Measurements from ENCODE around the gene SHB. TPM values are rescaled to one million over a fixed set of nuclear protein-coding genes. Genes with fewer than 3 reads are reported as not detected.

Gene SHB
- total RNA-seq, 2 donors from 2014 or later, result 53.2 to 54.8 TPM

- peaks cover 15% of the 10 kb centered on the region for H3K4me1 ChIP-seq (replicated peaks)
- H3K9me3 ChIP-seq, result no peaks in the 10 kb centered on the region
- TF ChIP-seq CTCF (IDR thresholded peaks at IDR 0.05) (no peak), POLR2AphosphoS5 (IDR thresholded peaks at IDR 0.05) (peak; percentile 39)
- peak overlapping the region in 1 of 2 donors; percentile 4 for H3K27ac ChIP-seq
- H3K27me3 ChIP-seq (replicated peaks; ENCODE audit: insufficient read depth), result no peaks in the 10 kb centered on the region
- H3K4me3 ChIP-seq, result no peak overlapping the region
- intact Hi-C loops (cut with DNase I), result no loop called here
- WGBS, result 27% methylated on average over 12 of the region's 12 CpGs
- peaks cover 0 to 7% of the 10 kb centered on the region in 2 donors for H3K36me3 ChIP-seq
- peak; percentile 45 for DNase-seq (ENCODE audit: low spot score)
Observed at GRCh38 chr9:37943345-37944265, 125.4 kb downstream of the SHB start.

- peaks cover 21% of the 10 kb centered on the region for H3K4me1 ChIP-seq (replicated peaks)
- WGBS, result 47% methylated on average over 12 of the region's 12 CpGs
- no peak overlapping the region for H3K27ac ChIP-seq
- H3K36me3 ChIP-seq, result peaks cover 0 to 7% of the 10 kb centered on the region in 2 donors
- H3K9me3 ChIP-seq, result no peaks in the 10 kb centered on the region
- H3K27me3 ChIP-seq (replicated peaks; ENCODE audit: insufficient read depth), result no peaks in the 10 kb centered on the region
- intact Hi-C loops (cut with DNase I), result no loop called here
- no peak overlapping the region for H3K4me3 ChIP-seq
- DNase-seq (ENCODE audit: low spot score), result no peak
- no peak for TF ChIP-seq CTCF (IDR thresholded peaks at IDR 0.05)
- TF ChIP-seq POLR2A (IDR thresholded peaks at IDR 0.05), result no peak
- no peak for TF ChIP-seq POLR2AphosphoS5 (IDR thresholded peaks at IDR 0.05)
Observed at GRCh38 chr9:37942621-37943344, 126.2 kb downstream of the SHB start.

GRCh38 chr9:37941253-37941652 lies 127.8 kb downstream of the SHB start:
- 92% methylated on average over 2 of the region's 2 CpGs for WGBS
- Histone ChIP-seq H3K4me3 (no peak overlapping the region), H3K4me1 (replicated peaks) (peaks cover 27% of the 10 kb centered on the region), H3K9me3 (no peaks in the 10 kb centered on the region), H3K36me3 (peaks cover 0 to 4% of the 10 kb centered on the region in 2 donors), H3K27ac (no peak overlapping the region), H3K27me3 (replicated peaks; ENCODE audit: insufficient read depth) (no peaks in the 10 kb centered on the region)
- TF ChIP-seq POLR2A (IDR thresholded peaks at IDR 0.05), result no peak
- TF ChIP-seq CTCF (IDR thresholded peaks at IDR 0.05), result no peak
- TF ChIP-seq POLR2AphosphoS5 (IDR thresholded peaks at IDR 0.05), result no peak
- DNase-seq (ENCODE audit: low spot score), result no peak
- intact Hi-C loops (cut with DNase I), result no loop called here

- intact Hi-C loops (cut with DNase I), result loop anchor here (2.0 kb wide), 1 partner anchor 77 kb away; no protein-coding TSS in a partner anchor
- 76% methylated on average over 6 of the region's 6 CpGs for WGBS
- Histone ChIP-seq H3K4me1 (replicated peaks) (peaks cover 27% of the 10 kb centered on the region), H3K36me3 (no peaks in the 10 kb centered on the region), H3K4me3 (no peak overlapping the region), H3K27me3 (replicated peaks; ENCODE audit: insufficient read depth) (no peaks in the 10 kb centered on the region), H3K9me3 (no peaks in the 10 kb centered on the region), H3K27ac (no peak overlapping the region)
- no peak for DNase-seq (ENCODE audit: low spot score)
- no peak for TF ChIP-seq POLR2A (IDR thresholded peaks at IDR 0.05)
- no peak for TF ChIP-seq POLR2AphosphoS5 (IDR thresholded peaks at IDR 0.05)
- TF ChIP-seq CTCF (IDR thresholded peaks at IDR 0.05), result no peak
Observed at GRCh38 chr9:37939575-37940095, 129.4 kb downstream of the SHB start.

Measured in prostate gland (tissue), 2 donors.